Measurements from ENCODE around the gene ACBD6. TPM values are rescaled to one million over a fixed set of nuclear protein-coding genes. Genes with fewer than 3 reads are reported as not detected.
A peak's percentile ranks its signal among the peaks of the same experiment; 100 is the strongest.

Gene ACBD6
- total and polyA plus RNA-seq, 11 donors: 18.6 to 35.8 (median 21.8) TPM

- intact Hi-C loops (cut with DNase I): no loop called here
- Histone ChIP-seq H3K27me3 (no peaks in the 10 kb centered on the region), H3K9me3 (no peaks in the 10 kb centered on the region), H3K4me3 (no peak overlapping the region), H3K27ac (no peak overlapping the region), H3K36me3 (peaks cover 0 to 6% (median 0%) of the 10 kb centered on the region in 9 donors), H3K4me1 (peaks cover 0 to 5% (median 0%) of the 10 kb centered on the region in 12 donors)
- ATAC-seq (no peak), DNase-seq (no peak)
- WGBS, 4 donors: 95 to 98% (median 97%) methylated on average over 6 of the region's 6 CpGs
- no peak for TF ChIP-seq POLR2A (IDR thresholded peaks at IDR 0.05)
- TF ChIP-seq CTCF (IDR thresholded peaks at IDR 0.05): no peak
Measured at GRCh38 chr1:180431683-180432082, 70.7 kb downstream of the ACBD6 start.

GRCh38 chr1:180428782-180429695 lies 73.3 kb downstream of the ACBD6 start:
- no peaks in the 10 kb centered on the region for H3K27me3 ChIP-seq
- WGBS, 4 donors: 94 to 97% (median 95%) methylated on average over 4 of the region's 4 CpGs
- H3K4me3 ChIP-seq: peak overlapping the region in 1 of 12 donors; percentile 12
- ATAC-seq (no peak), DNase-seq (no peak)
- peak overlapping the region in 1 of 12 donors; percentile 78 for H3K27ac ChIP-seq
- no peaks in the 10 kb centered on the region for H3K9me3 ChIP-seq
- intact Hi-C loops (cut with DNase I): no loop called here
- no peak for TF ChIP-seq CTCF (IDR thresholded peaks at IDR 0.05)
- no peak for TF ChIP-seq POLR2A (IDR thresholded peaks at IDR 0.05)
- H3K4me1 ChIP-seq: peaks cover 0 to 5% (median 0%) of the 10 kb centered on the region in 12 donors
- peaks cover 0 to 6% (median 0%) of the 10 kb centered on the region in 9 donors for H3K36me3 ChIP-seq

- Histone ChIP-seq H3K27ac (no peak overlapping the region), H3K4me3 (no peak overlapping the region), H3K36me3 (peaks cover 0 to 6% (median 0%) of the 10 kb centered on the region in 9 donors), H3K27me3 (no peaks in the 10 kb centered on the region), H3K9me3 (peaks cover 0 to 7% (median 0%) of the 10 kb centered on the region in 12 donors), H3K4me1 (peaks cover 0 to 5% (median 0%) of the 10 kb centered on the region in 12 donors)
- intact Hi-C loops (cut with DNase I): no loop called here
- ATAC-seq (no peak), DNase-seq (no peak)
- TF ChIP-seq POLR2A (IDR thresholded peaks at IDR 0.05) (no peak), CTCF (IDR thresholded peaks at IDR 0.05) (no peak)
Measured at GRCh38 chr1:180425952-180426351, 76.4 kb downstream of the ACBD6 start.

- intact Hi-C loops (cut with DNase I): no loop called here
- Histone ChIP-seq H3K4me3 (no peak overlapping the region), H3K27ac (no peak overlapping the region), H3K9me3 (peaks cover 0 to 7% (median 0%) of the 10 kb centered on the region in 12 donors), H3K4me1 (peaks cover 0 to 5% (median 0%) of the 10 kb centered on the region in 12 donors), H3K36me3 (peaks cover 0 to 6% (median 0%) of the 10 kb centered on the region in 9 donors), H3K27me3 (no peaks in the 10 kb centered on the region)
- no peak for TF ChIP-seq CTCF (IDR thresholded peaks at IDR 0.05)
- TF ChIP-seq POLR2A (IDR thresholded peaks at IDR 0.05): no peak
- 75 to 82% (median 78%) methylated on average over 3 of the region's 3 CpGs for WGBS, 4 donors
- no peak for ATAC-seq
- DNase-seq: no peak
Measured at GRCh38 chr1:180424848-180425457, 77.4 kb downstream of the ACBD6 start.
